ENCODE results near the gene AARS2. TPM values are rescaled to one million over a fixed set of nuclear protein-coding genes. Genes with fewer than 3 reads are reported as not detected.

Gene AARS2
- total and polyA plus RNA-seq, 2 of the 8 experiments (the other 6 are each of a cell fraction or from before 2014, with no cell fraction given) = 8.6 to 20.4 TPM

DNA sequence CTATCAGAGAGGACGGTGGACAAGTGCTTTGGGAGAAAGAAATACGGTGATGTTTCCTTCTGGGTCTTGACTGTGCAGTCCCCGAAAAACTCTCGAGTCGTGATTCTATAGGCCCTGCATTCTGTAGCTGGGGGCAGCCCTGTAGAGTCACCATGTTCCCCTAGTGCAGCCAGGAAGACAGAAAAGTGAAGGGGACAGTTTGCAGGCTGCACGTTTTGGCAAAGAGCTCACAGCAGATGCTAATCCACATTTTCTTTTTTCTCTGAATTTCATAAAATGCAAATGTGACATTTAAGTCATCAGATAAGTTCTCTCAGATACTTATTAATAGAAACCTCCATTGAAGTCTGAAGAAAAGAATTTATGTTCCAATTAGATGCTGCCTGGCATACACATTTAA is 48.8 kb upstream of the AARS2 start (continued):
- TF ChIP-seq, protein P1, sequence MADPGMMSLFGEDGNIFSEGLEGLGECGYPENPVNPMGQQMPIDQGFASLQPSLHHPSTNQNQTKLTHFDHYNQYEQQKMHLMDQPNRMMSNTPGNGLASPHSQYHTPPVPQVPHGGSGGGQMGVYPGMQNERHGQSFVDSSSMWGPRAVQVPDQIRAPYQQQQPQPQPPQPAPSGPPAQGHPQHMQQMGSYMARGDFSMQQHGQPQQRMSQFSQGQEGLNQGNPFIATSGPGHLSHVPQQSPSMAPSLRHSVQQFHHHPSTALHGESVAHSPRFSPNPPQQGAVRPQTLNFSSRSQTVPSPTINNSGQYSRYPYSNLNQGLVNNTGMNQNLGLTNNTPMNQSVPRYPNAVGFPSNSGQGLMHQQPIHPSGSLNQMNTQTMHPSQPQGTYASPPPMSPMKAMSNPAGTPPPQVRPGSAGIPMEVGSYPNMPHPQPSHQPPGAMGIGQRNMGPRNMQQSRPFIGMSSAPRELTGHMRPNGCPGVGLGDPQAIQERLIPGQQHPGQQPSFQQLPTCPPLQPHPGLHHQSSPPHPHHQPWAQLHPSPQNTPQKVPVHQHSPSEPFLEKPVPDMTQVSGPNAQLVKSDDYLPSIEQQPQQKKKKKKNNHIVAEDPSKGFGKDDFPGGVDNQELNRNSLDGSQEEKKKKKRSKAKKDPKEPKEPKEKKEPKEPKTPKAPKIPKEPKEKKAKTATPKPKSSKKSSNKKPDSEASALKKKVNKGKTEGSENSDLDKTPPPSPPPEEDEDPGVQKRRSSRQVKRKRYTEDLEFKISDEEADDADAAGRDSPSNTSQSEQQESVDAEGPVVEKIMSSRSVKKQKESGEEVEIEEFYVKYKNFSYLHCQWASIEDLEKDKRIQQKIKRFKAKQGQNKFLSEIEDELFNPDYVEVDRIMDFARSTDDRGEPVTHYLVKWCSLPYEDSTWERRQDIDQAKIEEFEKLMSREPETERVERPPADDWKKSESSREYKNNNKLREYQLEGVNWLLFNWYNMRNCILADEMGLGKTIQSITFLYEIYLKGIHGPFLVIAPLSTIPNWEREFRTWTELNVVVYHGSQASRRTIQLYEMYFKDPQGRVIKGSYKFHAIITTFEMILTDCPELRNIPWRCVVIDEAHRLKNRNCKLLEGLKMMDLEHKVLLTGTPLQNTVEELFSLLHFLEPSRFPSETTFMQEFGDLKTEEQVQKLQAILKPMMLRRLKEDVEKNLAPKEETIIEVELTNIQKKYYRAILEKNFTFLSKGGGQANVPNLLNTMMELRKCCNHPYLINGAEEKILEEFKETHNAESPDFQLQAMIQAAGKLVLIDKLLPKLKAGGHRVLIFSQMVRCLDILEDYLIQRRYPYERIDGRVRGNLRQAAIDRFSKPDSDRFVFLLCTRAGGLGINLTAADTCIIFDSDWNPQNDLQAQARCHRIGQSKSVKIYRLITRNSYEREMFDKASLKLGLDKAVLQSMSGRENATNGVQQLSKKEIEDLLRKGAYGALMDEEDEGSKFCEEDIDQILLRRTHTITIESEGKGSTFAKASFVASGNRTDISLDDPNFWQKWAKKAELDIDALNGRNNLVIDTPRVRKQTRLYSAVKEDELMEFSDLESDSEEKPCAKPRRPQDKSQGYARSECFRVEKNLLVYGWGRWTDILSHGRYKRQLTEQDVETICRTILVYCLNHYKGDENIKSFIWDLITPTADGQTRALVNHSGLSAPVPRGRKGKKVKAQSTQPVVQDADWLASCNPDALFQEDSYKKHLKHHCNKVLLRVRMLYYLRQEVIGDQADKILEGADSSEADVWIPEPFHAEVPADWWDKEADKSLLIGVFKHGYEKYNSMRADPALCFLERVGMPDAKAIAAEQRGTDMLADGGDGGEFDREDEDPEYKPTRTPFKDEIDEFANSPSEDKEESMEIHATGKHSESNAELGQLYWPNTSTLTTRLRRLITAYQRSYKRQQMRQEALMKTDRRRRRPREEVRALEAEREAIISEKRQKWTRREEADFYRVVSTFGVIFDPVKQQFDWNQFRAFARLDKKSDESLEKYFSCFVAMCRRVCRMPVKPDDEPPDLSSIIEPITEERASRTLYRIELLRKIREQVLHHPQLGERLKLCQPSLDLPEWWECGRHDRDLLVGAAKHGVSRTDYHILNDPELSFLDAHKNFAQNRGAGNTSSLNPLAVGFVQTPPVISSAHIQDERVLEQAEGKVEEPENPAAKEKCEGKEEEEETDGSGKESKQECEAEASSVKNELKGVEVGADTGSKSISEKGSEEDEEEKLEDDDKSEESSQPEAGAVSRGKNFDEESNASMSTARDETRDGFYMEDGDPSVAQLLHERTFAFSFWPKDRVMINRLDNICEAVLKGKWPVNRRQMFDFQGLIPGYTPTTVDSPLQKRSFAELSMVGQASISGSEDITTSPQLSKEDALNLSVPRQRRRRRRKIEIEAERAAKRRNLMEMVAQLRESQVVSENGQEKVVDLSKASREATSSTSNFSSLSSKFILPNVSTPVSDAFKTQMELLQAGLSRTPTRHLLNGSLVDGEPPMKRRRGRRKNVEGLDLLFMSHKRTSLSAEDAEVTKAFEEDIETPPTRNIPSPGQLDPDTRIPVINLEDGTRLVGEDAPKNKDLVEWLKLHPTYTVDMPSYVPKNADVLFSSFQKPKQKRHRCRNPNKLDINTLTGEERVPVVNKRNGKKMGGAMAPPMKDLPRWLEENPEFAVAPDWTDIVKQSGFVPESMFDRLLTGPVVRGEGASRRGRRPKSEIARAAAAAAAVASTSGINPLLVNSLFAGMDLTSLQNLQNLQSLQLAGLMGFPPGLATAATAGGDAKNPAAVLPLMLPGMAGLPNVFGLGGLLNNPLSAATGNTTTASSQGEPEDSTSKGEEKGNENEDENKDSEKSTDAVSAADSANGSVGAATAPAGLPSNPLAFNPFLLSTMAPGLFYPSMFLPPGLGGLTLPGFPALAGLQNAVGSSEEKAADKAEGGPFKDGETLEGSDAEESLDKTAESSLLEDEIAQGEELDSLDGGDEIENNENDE (IDR thresholded peaks at IDR 0.05; ENCODE audit: insufficient replicate concordance, low read length) = no peak
- TF ChIP-seq HDAC2 (IDR thresholded peaks at IDR 0.05; ENCODE audit: borderline replicate concordance in 1 of 2, low read depth in 2 of 2, low read length in 2 of 2) = no peak
